Bronchial epithelial cell (primary cell): Measurements from ENCODE around the gene KLK4. TPM values are rescaled to one million over a fixed set of nuclear protein-coding genes. Genes with fewer than 3 reads are reported as not detected.

Source experiments
- DNase-seq: peaks from one replicate; pipeline ENCODE4 v3.0.0-alpha.2; 2010; ENCODE audit warnings: low read depth
- FAIRE-seq: peaks from 2 replicates; lab custom pipeline; 2011; peaks lifted over from hg19 to GRCh38; lab: Jason Lieb, UNC
- H3K27me3 ChIP-seq: 2 replicates; pipeline ENCODE4 v1.5.1; 2011; ENCODE audit warnings: low read length; ENCODE audit not compliant: control insufficient read depth, insufficient read depth
- H3K36me3 ChIP-seq: 2 replicates; pipeline ENCODE4 v1.5.1; 2011; ENCODE audit warnings: low read length; ENCODE audit not compliant: control insufficient read depth, insufficient read depth
- H3K4me3 ChIP-seq: 2 replicates; pipeline ENCODE4 v1.5.1; 2011; ENCODE audit warnings: mild to moderate bottlenecking, low read depth, low read length, control low read depth
- total RNA-seq: library from RNA; depleted of rRNA; stranded (reverse); fragments of >200 nt; gene quantifications from 2 replicates; pipeline ENCODE4 v1.2.1, GENCODE V29; 2014
- TF ChIP-seq, protein P1 (sequence below): IDR thresholded peaks from 2 replicates; pipeline ENCODE4 v1.5.1; 2011; ENCODE audit warnings: mild to moderate bottlenecking, moderate library complexity, low read length, control low read depth, inconsistent platforms; ENCODE audit not compliant: insufficient read depth, severe bottlenecking

Gene KLK4
- total RNA-seq, 1 donor from 2014 or later = not detected

DNA sequence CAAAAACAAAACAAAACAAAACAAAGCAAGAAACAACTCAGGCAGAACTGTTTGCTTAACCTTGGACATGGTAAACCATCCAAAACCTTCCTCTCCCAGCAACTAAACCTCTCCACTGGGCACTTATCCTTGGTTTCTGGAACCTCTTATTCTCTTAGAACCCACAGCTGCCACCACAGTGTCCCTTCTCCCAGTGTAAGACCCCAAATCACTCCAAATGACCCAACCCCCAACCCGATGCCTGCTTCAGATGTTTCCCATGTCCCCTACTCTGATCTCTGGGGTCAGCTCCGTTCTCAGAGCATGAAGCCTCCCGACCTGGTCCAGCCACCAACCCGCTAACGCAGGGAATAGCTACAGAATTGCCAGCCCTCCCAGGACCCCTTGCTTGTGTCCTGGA lies 37.0 kb downstream of the KLK4 start:
- TF ChIP-seq, protein P1, sequence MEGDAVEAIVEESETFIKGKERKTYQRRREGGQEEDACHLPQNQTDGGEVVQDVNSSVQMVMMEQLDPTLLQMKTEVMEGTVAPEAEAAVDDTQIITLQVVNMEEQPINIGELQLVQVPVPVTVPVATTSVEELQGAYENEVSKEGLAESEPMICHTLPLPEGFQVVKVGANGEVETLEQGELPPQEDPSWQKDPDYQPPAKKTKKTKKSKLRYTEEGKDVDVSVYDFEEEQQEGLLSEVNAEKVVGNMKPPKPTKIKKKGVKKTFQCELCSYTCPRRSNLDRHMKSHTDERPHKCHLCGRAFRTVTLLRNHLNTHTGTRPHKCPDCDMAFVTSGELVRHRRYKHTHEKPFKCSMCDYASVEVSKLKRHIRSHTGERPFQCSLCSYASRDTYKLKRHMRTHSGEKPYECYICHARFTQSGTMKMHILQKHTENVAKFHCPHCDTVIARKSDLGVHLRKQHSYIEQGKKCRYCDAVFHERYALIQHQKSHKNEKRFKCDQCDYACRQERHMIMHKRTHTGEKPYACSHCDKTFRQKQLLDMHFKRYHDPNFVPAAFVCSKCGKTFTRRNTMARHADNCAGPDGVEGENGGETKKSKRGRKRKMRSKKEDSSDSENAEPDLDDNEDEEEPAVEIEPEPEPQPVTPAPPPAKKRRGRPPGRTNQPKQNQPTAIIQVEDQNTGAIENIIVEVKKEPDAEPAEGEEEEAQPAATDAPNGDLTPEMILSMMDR = no peak
- H3K36me3 ChIP-seq = no peaks in the 10 kb centered on the region
- H3K27me3 ChIP-seq = no peaks in the 10 kb centered on the region
- DNase-seq = no peak
- no peak overlapping the region for H3K4me3 ChIP-seq
- no peak for FAIRE-seq

DNA sequence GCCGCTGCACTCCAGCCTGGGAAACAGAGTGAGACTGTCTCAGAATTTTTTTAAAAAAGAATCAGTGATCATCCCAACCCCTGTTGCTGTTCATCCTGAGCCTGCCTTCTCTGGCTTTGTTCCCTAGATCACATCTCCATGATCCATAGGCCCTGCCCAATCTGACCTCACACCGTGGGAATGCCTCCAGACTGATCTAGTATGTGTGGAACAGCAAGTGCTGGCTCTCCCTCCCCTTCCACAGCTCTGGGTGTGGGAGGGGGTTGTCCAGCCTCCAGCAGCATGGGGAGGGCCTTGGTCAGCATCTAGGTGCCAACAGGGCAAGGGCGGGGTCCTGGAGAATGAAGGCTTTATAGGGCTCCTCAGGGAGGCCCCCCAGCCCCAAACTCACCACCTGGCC lies 38.1 kb downstream of the KLK4 start, which contains the start of gene KLK2:
Gene KLK2, plus strand, starts transcription at position 384 of the 400 bp plus-strand sequence. CDS start 35 bp downstream, outside the sequence.
- no peak for FAIRE-seq
- Histone ChIP-seq H3K36me3 (no peaks in the 10 kb centered on the region), H3K27me3 (no peaks in the 10 kb centered on the region), H3K4me3 (no peak within 1 kb of the TSS)
- no peak for DNase-seq
- TF ChIP-seq, protein P1 = no peak

DNA sequence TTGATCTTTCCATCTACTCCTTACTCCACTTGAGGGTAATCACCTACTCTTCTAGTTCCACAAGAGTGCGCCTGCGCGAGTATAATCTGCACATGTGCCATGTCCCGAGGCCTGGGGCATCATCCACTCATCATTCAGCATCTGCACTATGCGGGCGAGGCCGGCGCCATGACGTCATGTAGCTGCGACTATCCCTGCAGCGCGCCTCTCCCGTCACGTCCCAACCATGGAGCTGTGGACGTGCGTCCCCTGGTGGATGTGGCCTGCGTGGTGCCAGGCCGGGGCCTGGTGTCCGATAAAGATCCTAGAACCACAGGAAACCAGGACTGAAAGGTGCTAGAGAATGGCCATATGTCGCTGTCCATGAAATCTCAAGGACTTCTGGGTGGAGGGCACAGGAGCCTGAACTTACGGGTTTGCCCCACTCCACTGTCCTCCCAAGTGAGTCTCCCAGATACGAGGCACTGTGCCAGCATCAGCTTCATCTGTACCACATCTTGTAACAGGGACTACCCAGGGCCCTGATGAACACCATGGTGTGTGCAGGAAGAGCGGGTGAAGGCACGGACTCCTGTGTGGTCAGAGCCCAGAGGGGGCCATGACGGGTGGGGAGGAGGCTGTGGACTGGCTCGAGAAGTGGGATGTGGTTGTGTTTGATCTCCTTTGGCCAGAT lies 40.6 kb downstream of the KLK4 start:
- H3K4me3 ChIP-seq = no peak overlapping the region
- DNase-seq (no peak), FAIRE-seq (no peak)
- TF ChIP-seq, protein P1 = no peak
- H3K36me3 ChIP-seq = no peaks in the 10 kb centered on the region
- H3K27me3 ChIP-seq = no peaks in the 10 kb centered on the region

DNA sequence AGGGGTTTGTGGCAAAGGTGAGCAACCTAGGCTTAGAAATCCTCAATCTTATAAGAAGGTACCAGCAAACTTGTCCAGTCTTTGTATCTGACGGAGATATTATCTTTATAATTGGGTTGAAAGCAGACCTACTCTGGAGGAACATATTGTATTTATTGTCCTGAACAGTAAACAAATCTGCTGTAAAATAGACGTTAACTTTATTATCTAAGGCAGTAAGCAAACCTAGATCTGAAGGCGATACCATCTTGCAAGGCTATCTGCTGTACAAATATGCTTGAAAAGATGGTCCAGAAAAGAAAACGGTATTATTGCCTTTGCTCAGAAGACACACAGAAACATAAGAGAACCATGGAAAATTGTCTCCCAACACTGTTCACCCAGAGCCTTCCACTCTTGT lies 41.7 kb downstream of the KLK4 start:
- no peak for DNase-seq
- FAIRE-seq = no peak
- Histone ChIP-seq H3K36me3 (no peaks in the 10 kb centered on the region), H3K27me3 (no peaks in the 10 kb centered on the region), H3K4me3 (no peak overlapping the region)
- TF ChIP-seq, protein P1 = no peak

DNA sequence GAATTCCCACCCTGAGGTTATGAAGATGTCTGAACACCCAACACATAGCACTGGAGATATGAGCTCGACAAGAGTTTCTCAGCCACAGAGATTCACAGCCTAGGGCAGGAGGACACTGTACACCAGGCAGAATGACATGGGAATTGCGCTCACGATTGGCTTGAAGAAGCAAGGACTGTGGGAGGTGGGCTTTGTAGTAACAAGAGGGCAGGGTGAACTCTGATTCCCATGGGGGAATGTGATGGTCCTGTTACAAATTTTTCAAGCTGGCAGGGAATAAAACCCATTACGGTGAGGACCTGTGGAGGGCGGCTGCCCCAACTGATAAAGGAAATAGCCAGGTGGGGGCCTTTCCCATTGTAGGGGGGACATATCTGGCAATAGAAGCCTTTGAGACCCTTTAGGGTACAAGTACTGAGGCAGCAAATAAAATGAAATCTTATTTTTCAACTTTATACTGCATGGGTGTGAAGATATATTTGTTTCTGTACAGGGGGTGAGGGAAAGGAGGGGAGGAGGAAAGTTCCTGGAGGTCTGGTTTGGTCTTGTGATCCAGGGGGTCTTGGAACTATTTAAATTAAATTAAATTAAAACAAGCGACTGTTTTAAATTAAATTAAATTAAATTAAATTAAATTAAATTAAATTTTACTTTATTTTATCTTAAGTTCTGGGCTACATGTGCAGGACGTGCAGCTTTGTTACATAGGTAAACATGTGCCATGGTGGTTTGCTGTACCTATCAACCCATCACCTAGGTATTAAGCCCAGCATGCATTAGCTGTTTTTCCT lies 49.5 kb downstream of the KLK4 start:
- Histone ChIP-seq H3K36me3 (no peaks in the 10 kb centered on the region), H3K27me3 (no peaks in the 10 kb centered on the region), H3K4me3 (no peak overlapping the region)
- TF ChIP-seq, protein P1 = no peak
- FAIRE-seq = no peak
- no peak for DNase-seq
